ENCODE data around the gene PARS2.

DNA sequence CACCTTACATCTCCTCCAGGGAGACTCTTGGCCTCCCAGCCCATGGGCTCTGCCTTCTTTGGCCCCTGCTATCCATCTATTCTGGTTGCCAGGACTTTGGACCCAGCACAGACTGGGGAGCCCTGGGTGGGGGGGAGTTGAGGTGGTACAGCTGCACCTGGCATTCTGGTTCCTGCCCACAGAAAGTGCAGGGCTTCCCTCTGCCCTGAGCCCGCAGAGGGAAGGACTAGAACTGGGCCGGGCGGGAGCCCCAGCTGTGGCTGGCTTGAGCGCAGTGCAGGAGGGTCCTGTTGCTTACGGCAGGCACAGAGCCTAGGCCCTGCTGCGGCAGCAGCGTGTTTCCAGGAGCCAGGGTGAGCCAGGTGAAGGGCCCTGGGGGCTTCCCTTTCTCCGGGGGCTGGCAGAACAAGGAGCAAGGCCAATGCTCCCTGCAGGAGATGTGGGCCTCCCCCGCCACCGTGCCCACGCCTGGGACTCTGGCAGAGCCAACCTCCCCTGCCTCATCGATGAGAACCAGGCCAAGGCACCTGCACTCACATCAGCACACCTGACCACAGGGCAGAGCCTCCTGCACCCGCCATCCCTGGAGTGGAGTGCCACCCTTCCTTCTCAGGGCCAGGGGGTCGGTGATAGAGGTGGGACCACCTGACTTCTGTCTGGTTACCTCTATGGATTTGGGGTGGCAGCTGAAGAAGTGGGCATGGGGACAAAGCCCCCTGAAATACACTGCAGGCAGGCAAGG lies 16.1 kb downstream of the PARS2 start:
- TF ChIP-seq, protein P1, sequence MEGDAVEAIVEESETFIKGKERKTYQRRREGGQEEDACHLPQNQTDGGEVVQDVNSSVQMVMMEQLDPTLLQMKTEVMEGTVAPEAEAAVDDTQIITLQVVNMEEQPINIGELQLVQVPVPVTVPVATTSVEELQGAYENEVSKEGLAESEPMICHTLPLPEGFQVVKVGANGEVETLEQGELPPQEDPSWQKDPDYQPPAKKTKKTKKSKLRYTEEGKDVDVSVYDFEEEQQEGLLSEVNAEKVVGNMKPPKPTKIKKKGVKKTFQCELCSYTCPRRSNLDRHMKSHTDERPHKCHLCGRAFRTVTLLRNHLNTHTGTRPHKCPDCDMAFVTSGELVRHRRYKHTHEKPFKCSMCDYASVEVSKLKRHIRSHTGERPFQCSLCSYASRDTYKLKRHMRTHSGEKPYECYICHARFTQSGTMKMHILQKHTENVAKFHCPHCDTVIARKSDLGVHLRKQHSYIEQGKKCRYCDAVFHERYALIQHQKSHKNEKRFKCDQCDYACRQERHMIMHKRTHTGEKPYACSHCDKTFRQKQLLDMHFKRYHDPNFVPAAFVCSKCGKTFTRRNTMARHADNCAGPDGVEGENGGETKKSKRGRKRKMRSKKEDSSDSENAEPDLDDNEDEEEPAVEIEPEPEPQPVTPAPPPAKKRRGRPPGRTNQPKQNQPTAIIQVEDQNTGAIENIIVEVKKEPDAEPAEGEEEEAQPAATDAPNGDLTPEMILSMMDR (IDR thresholded peaks at IDR 0.05; ENCODE audit: low read length) = no peak
- TF ChIP-seq EZH2 (optimal IDR thresholded peaks at IDR 0.05; ENCODE audit: low read depth, low read length) = no peak

All from MM.1S (cell line).